ENCODE results near the gene GRIK1. TPM values are rescaled to one million over a fixed set of nuclear protein-coding genes. Genes with fewer than 3 reads are reported as not detected.

The GRIK1 gene
- polyA plus RNA-seq, 5 donors: 0.23 to 0.93 (median 0.48) TPM

DNA sequence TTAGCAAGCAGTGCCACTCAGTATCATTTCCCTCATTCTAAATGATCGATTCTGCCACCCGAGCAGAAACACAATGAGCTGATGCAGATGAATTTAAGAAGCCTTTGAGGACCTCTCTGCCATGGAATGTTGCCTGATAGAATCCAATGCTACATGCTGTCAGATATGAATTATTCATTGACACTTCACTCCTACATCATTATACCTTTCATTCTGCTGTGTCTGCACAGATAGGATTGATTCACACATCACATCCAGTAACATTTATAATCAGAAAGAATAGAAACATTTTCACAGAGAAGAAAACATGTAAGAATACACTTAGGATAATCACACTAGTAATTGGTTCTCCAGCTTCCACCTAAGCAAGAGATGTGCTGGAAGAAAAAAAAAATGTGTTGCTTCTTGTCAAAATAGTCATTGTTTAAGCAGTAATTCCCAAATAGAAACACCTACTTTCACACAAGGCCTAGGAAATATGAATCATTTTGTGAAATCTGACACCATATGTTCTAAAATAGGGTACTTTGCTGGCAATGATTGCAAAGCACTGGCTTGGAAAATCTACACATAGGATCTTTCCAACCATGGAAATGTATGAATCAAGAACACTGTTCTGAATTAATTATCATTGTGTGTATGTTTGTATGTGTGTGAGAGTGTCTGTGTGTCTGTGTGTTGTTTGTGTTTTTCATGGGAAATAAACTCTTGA, 110.1 kb downstream of the GRIK1 start:
- no peak for DNase-seq

GRCh38 chr21:29827647-29828046, 112.1 kb downstream of the GRIK1 start:
- no peak for DNase-seq

- no peak for DNase-seq
These were observed 112.6 kb downstream of the GRIK1 start for GRCh38 chr21:29827236-29827635.

GRCh38 chr21:29826386-29826785, 113.4 kb downstream of the GRIK1 start:
- no peak for DNase-seq

DNA sequence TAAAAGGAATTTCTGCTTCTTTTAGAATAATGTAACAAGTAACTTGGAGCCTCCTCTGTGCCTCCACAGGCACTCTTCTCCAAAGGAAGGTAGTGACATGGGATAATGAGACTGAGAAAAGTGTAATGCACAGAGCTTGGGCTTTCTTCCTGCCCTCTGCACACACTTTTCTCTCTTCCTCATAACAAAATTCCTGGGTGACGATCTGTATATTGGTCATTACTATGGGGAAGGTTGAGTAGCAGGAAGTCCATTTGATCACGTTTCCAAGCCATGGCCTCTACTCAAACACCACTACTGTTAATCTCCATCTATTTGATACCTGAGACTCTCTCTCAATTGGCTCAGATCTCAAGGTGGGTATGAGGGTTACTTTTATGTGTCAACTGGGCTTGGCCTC, 113.9 kb downstream of the GRIK1 start:
- no peak for DNase-seq

DNA sequence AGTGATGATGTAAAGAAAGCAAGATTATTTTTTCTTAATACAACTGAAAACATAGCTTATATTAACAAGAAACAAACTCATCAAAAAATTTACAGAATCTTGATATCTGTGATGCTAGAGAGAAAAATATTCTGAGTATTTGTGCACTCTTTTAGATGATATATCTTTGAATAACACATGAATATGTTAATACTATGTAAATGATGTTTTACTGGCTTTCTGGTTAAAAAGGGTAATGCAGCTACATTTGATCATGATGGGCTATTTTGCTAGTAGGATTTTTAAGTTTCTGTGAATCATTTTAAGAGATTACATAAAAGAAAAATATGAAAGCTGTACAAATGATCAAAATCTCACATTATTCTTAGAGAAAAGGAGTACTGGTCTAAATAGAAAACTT, 114.5 kb downstream of the GRIK1 start:
- no peak for DNase-seq

GRCh38 chr21:29822064-29822463, 117.7 kb downstream of the GRIK1 start:
- no peak for DNase-seq

DNA sequence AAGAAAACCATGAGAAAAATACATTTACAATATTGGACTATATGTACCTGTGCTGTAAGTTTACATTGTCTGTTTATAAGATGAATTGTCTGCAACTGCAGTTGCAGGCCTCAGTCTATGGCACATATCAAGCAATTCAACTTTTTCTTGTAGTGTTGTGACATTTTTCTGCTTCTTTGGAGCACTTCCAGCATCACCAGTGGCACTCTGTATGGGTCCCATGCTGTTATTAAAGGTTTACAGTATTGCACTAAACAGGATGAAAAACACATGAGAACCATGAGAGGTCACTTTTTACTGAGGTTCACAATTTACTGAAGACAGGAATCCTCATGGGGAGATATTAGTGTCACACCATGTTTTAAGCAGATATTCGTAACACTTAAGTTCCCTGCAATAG, 118.6 kb downstream of the GRIK1 start:
- no peak for DNase-seq

GRCh38 chr21:29819675-29820326, 120.0 kb downstream of the GRIK1 start:
- DNase-seq: no peak

- no peak for DNase-seq
These were observed 121.3 kb downstream of the GRIK1 start for GRCh38 chr21:29818383-29818921.

DNA sequence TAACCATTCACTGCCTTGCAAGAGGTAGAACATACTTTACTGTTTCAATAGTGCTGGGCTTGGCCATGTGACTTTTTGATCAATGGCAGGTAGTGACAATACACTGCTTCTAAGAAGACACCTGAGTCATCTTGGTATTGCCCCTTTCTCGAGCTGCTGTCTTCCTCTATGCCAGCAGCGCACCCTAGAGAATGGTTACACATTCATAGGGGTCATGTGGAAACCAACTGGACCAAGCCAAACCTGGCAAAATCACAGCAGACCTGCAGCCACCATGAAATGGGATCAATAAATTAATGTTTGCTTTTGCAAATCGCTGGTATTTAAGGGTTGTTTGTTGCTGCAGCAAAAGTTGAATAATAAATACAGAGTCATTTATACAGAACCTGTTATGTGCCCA, 122.3 kb downstream of the GRIK1 start:
- DNase-seq: no peak

DNA sequence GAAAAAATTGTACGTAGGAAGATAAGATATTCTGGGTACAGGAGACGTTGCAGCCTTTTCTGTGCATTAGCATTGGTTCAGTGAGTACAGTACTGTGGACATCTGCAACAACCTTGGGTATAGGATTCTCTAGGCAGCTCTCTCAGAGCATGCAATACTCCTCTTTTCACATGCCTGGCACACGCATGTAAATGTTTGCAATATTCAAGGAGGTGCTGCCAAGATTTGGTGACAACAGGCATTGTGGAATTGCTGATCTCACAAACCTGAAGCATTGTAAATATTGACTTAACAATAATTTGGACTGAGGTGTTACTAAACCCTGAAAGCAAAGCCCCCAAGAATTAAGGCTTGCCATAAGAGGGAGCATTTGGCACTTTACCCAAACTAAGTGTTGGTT, 126.8 kb downstream of the GRIK1 start:
- no peak for DNase-seq

DNA sequence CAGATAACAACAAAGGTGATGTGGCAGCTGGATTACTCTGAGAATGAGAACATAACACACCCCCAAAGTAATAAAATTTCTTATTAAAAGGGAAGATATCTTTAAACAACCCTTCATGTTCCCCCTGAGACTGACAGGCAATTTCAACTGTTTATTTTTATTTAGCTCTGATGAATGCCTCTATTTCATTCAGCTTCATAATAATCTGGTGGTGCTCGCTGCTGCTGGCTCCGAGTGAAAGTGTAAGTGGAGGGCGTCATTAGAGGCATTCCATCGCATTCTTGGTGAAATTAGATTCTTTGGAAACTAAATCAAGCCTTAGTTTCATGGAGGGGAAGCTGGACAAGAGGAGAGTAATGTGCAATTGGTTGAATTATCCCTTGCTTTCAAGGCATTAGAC, 128.9 kb downstream of the GRIK1 start:
- no peak for DNase-seq

DNA sequence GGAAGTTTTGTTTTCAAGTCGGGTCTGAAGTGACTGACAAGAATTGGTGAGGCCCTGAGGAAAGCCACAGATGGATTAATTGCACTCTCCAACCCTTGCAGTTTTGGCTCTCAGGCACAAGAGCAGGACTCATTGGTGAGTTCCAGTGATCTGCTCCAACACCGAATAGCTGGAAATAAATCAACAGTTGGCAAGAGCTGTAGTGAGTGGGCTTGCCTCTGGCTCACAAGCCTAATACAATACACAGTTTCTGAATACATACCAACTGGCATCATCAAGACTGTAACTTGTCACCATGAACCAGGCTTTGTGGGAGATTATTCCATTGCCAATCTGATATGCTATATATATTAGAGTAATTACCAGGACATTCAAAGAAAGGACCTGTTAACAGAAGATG, 131.6 kb downstream of the GRIK1 start:
- DNase-seq: no peak

GRCh38 chr21:29805105-29805504, 134.7 kb downstream of the GRIK1 start:
- no peak for DNase-seq

DNA sequence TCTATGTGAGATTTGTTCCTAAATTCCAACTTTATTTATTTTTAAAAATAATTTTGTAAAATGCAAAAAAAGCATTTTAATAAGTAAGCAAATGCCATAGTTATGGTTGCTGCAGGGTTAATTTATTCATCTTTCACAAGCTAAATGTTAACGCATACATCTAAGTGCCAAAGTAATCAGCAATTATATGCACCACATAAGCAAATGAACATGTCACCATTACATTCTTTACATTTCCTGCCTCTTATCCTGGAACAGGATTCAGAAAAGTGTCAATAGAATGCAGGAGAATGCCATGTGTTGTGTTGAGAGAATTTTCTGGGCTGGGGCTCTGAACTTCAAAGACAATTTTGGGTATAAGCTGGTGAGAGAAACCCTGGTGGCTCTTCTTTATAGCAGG, 136.6 kb downstream of the GRIK1 start:
- no peak for DNase-seq

- DNase-seq: no peak
These were observed 138.7 kb downstream of the GRIK1 start for GRCh38 chr21:29801122-29801521.

DNA sequence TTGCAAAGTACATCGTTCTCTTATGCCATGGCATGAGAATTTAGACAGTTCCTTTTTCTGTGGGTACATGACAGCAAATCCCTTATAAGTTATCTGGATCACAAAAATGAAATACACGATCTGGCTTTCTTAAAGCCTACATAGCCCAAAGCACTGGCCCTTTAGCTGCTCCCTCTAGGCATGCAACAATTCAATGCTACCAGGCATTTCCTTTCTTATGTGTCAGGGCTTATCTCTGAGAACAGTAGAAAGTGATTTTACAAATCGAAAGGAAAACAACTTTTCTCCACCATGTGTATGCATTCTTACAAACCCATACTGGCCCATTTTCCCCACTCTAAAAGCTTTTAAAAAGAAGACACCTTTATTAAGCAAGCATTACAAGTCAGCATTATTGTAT, 139.7 kb downstream of the GRIK1 start:
- no peak for DNase-seq

DNA sequence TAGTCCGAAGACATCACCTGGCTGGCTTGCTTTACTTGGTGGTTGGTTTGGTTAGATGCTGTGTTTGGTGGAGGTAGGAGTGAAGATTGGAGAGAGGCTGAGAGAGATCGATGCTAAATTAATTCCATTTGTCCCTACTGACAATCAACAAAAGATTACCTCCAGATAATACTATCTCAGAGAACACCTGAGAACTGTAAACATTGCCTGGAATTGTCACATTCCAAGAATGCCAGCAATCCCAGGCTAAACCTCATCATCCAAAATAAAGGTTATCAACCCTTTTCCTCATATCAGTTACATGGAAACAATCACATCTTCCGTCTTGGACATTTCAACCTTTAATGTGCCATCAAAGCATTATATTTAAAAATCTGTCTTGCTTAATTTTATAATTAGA, 141.0 kb downstream of the GRIK1 start:
- DNase-seq: no peak

DNA sequence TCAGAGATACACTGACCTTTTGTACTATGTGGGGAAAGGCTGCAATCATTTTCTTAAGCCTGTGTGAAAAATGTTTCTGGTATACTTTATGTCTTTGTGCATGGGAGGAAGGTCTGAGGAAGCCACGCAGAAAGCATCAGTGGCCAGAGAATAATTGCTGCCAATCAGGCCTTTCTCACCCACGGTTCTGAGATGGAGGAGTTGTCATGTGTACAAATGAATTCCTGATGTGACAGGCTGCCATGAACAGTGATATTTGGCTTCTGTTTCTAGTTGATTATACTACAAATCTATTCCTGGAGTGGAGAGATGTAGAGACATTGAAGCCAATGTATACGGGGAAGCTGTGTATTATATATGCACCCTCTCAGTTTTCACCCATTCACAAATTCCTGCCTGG, 142.6 kb downstream of the GRIK1 start:
- DNase-seq: no peak

- DNase-seq: no peak
These were observed 146.1 kb downstream of the GRIK1 start for GRCh38 chr21:29793712-29794111.

- no peak for DNase-seq
These were observed 150.4 kb downstream of the GRIK1 start for GRCh38 chr21:29789393-29789792.

DNA sequence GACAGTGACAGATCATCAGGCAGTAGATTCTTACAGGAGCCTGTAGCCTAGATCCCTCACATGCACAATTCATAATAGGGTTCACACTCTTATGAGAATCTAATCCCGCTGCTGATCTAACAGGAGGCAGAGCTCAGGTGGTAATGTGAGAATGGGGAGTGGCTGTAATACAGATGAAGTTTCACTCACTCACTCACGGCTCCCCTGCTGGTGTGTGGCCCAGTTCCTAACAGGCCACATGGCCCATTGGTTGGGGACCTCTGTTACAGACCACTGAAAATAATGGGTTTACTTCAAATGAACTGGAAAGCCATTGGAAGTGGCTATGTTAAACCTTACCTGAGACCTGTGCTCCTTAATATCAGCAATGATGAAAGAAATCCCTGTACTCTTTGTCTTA, 151.0 kb downstream of the GRIK1 start:
- no peak for DNase-seq

Data from right lung (tissue), 5 donors.